NCI-H1436 treated with DMSO at 0.1 percent for 48 hours (cell line): ENCODE data around the gene CISTR.
"Not testable (repeated sequence)": the region's sequence is repeated elsewhere in the genome, so short reads cannot be mapped to it uniquely, and the experiment has no call there.

Experiments used
- DNase-seq: peaks from one replicate; lab custom pipeline; 2025; lab: John Stamatoyannopoulos, UW

CISTR gene

DNA sequence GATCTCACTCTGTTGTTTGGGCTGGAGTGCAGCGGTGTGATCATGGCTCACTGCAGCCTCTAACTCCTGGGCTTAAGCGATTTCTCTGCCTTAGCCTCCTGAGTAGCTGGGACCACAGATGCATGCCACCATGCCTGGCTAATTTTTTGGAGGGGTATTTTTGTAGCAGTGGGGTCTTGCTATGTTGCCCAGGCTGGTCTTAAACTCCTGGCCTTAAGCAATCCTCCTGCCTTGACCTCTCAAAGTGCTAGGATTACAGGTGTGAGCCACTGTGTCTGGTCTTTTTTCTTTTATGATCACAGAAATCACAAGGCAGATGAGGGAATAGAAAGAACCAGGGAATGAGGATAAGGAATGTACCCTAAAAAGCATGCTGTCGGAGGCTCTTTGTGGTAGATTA, 11.0 kb upstream of the CISTR start:
- DNase-seq = not testable (repeated sequence)

DNA sequence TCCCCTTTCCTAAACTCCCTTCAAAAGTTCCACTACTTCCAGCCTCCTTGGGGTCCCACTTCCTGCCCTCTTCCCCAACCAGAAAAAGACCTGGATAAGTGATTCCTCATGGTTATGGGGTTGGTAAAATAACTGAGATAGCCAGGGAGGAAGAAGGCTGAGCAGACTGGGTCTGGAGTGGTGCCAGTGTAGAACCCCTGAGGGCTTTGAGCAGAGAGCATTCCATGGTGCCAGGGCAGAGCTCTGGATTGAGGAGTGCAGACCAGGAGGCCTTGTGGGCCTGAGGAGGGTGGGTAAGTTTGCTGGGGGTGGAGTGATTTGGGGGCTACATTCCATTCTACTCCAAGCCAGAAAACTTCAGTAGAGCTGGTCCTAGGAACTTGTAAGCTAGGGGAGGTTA, 9.5 kb upstream of the CISTR start:
- DNase-seq = no peak

DNA sequence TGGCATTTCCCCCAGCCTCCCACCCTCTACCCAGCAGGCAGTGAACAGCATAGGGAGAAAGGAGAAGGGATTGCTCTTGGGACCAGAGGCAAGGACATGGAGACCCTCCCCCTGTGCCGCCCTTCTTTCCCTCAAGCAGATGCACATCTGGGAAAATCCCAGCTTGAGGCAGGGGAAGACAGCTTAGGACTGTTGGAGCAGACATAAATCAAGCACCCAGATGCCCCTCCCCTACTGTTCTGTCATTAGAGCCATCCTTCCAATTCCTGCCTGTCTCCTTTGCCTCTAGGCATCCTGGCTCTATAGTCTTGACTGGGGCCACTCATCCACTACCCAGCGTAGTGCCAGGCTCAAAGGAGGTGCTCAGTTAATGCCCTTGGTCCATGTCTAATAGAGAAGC, 7.5 kb upstream of the CISTR start:
- no peak for DNase-seq

DNA sequence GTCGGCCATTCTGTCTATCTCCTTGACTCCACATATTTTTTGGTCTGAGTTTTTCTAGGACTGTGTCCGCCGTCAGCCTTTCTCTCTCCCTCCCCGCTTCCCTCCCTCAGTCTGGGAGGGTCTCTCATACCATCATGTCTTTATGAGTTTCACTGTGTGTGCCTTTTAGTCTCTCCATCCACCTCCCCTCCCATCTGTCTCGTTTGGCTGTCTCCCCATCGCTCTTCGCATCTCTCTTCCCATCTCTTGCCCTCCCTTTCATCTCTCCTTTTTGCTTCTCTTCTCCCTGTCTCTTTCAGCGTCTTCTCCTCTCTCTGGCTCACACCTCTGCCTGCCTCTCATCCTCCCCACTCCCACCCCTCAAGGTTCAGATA, 6.9 kb upstream of the CISTR start:
- DNase-seq = no peak

DNA sequence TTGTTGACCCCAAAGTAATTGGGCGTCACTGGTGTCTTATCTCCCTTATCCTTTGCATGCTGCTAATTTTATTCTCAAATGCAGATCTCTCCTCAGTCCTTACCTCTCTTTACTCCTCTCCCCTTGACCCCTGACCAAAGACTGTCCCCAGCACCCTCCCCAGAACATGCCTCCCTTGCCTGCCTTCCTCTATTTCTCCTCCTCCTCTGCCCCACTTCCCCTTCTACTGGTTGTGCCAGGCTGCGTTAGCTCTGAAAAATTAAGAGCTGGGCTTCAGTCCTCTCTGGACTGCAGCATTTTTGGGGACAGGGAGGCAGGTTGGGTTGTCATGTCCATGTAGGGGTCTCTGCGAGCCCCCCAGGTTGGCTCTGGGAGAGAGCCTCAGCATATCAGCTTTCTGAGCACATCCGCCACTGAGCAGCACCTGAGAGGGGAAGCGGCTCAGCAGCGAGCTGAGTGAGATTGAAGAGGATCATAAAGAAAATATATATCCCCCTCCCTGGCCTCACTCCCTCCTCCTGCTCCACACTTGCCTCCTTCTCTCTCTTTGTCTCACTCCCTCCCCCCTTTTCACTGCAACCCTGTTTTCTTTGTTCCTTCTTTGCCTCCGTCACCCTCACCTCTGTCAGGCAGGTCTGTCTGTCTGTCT, 6.4 kb upstream of the CISTR start:
- no peak for DNase-seq

DNA sequence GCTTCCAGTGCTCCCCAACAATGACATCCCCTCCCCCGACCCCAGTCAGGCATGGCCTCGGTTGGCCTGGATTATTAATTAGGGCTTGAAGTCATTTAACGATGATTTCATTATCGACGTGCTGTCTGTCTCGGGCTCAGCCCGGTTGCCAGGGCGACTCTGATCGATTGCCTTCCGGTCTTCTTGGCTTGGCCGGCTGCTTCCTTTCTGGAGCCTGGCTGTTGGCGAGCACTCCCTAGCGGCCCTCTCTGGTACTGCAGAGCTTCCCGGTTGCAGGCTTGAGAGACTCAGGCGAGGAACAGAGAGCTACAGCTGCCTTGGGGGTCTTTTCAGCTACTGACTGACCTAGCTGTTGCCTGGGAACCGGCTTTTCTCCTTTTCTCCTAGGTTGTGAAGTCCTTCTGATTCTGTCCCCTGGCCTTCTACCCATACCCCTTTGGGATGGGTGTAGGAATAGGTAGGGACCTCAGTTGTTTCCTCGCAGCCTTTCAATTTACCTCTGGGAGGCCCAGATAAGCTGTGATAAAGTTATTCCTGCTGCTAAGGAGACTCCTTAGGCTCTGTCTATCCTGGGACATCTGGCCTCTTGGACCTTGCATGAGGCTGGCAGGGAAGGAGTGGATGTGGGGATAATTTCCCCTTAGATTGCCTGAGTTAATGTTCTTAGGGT, 5.5 kb upstream of the CISTR start:
- DNase-seq = no peak

DNA sequence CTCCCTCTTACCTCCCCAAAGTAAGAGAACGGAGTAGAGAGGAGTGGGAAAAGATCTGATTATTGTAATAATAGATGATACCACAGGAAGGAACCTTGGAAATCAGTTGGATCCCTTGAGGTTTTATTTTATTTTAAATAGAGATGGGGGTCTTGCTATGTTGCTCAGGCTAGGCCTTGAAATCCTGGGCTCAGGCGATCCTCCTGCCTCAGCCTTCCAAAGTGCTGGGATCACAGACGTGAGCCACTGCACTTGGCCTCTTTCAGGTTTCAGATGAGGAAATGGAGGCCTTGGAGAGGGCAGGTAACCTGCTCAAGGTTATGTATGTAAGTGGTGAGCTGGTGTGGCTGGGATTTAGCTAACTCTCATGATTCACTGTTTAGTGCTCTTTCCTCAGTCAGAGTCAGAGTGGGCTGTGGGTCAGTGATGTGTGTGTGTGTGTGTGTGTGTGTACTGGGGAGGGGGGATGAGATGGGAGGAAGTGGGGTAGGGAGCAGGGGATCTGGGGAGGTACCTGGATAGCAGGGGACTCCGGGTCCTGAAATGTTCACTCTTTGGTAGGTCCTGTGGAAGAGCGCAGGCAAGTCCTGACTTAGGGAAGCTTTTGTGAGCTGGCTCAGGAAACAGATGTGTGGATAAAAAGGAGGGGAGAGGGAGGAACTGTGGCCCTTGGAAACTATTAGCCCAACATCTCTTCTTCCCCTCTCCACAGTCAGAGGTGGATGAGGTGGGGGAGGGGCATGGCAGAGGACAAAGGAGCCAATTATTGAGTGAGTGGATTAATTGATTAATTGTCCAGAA, 4.7 kb upstream of the CISTR start:
- DNase-seq = no peak

DNA sequence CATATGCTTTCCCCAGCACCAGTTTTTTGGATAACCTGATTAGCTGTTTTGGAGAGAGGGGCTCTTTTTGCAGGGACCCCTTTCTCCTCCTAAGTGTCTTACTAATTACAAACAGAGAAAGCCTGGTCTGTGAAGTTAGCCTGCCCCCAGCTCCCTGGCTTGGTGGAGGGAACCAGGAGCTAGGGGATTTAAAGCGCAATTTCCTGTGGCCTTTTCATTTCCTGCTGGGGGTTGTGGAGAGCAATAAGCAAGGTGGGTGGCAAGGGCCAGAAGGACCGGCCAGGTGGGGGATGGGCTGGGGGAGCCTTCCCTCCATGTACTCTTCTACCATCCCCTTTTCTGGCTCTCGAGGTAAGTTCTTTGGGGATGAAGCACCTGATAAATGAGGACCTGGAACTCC, 4.1 kb upstream of the CISTR start:
- no peak for DNase-seq

DNA sequence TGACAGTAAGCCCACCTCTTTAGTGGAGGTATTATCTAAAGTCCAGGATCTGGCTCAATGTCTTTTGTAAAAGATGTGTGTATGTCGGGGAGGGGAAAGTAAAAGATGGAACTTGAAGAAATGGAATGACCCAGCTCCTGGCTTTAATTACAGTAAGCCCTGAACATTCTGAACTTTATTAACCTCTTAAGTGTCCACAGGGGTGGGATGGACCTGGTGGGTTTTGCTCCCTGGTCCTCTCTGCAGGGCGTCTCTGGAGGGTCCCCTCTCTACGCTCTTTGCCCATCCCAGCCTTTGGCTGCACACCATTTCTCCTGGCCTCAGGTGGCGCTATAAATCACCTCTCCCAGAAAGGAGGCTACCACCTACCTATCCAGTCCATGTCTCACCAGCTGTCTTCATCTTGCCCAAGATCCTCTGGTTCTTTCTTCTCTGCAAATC, 3.7 kb upstream of the CISTR start:
- DNase-seq = no peak

DNA sequence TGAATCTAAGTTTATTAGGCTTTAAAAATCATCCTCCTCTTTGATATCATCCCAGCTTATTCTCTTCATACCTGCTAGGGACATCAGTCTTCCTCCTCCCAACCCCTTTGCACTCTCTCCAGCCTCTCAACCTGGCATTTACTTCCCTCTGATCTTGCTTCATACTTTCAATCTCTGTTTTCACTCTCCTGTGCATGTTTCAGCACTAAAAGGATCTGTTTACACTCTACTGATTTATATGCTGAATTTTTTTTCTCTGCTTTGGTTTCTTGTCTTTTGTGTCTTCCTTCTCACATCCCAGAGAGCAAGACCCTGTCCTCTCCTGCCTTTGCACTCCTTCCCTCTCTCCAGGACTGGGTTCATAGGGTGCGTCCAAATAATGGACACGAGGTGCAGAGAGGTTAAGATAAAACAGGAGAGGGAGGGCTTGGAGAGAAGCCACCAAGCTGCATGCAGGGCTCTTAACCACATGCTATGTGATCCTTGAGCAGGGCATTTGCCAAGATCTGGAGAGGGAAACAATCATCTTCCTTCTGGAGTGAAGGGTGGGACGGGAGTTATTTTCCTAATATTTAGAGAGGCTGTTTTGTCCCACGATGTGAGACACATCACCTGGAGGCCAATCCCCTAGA, 3.0 kb upstream of the CISTR start:
- DNase-seq = no peak

DNA sequence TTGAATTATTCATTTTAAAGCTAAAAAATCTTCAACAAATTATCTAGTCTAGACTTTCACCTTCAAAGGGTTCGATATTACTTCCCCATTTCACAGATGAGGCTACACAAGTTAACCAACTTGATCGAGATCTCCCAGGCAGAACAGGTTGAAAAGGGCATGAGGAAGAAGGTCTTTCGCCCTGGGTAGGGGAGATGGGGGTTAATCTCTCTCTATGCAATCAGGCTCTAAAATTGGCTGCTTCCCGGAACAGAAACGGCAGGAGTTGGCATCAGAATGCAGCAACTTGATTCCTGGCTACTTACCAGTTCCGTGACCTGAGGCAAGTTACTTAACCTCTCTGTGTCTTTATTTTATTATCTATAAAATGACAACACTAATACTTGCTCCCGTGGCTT, 2.4 kb upstream of the CISTR start:
- no peak for DNase-seq

DNA sequence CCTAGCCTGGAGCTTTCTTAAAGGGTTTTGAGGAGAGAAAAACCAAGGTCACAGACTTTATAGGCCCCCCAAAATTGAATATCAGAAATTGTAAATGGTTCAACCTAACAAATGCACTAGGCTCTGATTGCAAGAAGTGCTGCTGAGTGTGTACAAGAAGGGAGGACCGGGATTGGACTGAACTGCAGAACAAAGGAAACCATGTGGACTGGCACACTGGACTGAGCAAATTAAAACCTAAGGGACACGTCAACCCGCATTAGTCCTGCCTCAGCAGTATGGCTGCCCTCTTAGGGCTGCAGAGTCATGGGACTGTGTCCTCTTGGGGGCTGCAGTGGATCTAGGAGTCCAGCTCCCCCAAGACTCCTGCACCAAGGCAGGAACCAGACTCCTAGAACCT, 842 bp upstream of the CISTR start:
- no peak for DNase-seq

DNA sequence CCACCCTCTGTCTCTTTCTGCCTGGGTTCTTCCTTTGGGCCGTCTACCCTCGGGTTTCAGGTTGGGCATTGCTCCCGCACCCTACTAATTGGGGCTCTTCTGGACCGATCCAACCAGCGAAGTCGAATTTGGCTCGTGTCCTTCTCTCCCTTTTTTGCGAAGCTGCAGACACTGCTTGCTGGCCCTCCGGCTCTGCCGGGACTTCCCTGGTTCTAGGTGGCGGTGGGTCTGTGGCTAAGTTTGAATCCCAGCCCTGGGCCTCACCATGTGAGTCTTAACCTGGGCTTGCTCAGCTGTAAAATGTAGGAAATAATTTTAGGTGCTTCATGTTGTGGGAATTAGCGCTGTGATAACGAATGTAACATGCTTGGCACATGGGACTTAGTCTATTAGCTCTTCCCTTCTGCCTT, 418 bp upstream of the CISTR start:
- DNase-seq = no peak

DNA sequence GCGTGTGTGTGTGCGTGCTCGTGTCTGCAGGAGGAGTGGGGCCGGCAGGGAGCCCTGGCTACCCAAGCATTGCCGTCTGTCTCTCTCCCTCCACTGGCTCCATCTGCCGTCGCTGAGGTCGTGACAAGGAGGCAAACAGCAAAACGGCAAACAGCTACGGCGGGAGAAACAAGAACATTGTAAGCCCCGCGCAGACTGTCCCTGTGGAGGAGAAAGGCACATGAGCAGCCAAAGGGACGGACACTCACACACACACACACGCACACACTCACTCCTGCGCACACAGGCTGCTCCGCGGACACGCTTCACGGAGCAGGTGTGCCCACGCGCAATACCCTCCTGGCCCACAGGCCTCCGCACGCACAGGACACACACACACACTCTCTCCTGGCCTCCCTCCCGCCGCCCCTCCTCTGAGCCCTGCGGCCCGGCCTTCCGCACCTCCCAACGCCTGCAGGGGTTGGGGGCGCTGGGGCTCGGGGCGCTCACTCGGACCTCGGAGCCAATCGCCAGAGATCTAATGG, 905 bp downstream of the CISTR start:
- DNase-seq = no peak

DNA sequence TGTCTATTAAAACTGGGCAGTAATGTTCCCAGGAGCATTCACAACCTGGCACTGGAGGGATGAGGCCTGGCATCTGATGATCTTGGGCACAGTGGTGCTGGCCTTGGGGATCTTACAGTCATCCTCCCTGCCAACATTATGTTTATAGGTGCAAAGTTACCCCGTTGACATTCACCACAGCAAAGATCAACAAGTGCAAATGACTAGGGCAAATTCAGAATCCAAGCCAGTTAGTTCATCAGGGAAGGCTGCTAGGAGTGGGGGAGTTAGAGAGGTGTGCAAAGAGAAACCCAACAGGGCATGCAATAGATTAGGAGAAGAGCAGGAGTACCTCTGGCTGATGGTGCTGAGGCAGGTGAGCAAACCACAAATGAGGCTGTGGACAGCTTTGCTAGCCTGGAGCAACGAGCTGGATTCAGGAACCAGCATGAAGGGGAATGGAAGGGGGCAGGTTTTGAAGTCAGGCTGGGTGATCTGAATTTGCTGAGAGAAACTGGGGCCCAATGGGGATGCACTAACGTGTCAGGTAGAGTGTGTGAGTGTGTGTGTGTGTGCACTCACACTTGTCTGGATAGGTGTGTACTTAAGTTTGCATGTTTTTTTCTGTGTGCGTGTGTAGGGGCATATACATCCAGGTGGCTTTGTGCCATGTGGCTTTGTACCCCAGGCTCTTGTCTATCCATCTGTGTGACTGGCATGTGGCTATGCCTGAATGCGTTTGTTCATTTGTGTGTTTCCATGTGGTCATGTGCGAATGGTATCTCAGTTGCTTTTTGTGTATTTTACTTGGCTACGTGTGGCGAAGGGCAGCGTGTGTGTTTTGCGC, 1.6 kb downstream of the CISTR start:
- no peak for DNase-seq

DNA sequence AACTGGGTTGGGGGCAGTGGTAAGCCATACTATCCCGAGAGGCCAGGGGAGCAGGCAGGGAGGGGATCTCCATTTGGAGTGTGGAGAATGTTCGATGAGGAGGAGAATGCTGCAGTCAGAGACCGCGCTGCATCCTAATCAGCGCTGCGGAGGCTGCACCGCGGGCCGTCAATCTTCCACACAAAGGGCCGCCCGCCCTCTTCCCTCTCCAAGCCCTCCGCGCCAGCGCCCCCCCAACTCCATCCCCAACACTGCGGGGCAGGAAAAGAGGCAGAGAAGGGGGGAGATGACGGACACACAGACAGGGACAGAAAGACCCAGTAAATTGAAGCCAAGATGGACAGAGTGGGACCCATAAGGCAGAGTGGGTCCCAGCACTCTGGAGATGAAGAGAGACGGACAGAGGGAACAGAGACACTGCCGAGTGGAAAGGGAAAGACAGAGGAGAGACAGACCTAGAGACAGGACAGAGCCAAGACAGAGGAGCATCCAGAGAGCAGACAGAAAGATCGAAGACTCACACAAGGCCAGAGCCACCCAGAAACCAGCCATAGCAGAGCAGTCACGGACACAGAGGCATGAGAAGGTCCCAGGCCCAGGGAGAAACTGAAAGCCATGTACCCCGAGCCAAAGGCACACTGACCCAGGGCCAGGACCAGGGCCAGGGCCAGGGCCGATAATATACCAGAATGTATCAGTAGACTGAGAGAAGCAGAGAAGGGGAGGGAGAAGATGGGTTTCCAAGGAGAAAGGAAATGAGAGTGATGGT, 3.5 kb downstream of the CISTR start:
- no peak for DNase-seq

DNA sequence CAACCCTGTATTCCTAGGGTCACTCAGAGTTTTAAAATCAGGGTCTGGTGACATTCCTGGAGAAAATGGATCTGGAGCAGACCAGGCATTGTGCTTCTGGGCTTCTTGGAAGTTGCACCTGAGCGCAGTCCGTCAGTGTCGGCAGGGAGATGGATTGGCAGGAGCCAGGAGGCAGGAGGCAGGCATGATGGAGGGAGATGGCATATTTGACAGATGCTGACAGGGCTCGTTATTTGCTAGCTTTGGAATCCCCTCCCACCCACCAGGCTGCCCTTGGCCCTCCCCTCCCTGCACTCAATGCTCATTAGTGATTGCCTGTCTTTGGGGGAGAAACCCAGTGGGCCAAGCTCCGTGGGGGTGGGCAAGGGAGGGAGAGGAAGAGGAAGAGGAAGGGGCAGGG, 4.7 kb downstream of the CISTR start:
- DNase-seq = no peak

DNA sequence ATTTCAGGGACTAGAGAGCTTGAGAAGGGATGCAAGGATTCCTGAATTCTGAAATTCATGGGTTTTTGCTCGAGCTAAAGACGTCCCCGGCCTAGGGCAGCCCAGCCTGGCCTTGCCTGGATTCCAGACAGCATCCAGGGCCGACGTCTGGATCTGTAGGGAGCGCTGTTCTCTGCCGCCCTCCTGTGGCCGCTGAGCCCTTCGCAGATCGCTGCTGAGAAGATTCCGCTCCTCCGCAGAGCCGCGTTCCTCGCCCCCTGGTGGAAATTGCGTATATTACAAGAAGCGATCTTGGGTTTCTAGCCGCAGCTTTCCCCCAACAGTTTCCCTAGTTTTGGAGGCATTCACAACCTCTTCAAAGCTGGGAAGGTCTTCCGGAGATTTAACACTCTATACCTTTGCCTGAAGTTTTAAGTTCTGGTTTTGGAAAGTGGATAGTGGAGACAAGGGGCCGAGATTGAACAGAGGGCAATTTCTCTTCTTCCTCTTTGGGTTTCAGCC, 5.1 kb downstream of the CISTR start:
- DNase-seq = peak; percentile 36

DNA sequence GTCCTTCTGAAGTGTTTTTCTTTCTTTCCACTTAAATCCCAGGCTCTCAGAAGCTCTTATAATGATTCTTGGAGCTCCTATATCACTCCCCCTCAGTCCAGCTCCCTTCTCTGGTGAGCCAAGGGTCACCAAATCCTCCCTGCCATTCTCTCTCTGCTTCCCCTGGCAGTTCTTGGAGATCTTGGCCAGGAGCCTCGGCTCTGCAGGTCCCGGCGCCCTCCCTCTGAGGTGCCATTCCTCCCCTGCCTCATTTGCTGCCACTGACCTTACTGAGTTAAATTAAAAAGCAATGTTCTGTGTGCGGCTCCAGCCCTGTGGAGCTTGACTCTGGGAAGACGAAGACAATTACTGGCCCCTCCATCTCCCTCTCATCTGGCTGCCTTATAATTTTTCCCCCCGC, 7.0 kb downstream of the CISTR start:
- no peak for DNase-seq

DNA sequence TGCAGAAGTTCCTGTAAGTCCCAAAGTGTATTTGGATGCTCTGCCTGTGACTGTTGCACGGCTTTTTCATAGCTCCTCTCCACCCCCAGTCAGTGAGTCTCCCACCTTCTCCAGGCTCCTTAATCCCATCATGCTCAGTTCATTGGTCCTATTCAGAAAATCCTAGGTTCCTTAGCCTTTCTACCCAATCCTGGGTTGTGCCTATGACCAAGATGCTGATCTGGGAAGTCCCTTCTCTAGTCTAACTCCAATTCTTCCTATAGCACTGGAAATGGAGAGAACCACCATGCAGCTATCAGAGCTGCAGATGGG, 7.7 kb downstream of the CISTR start:
- no peak for DNase-seq
